ES-I3 (cell line): Measurements from ENCODE around the gene TSACC.
A peak's percentile ranks its signal among the peaks of the same experiment; 100 is the strongest.
"Not testable (repeated sequence)": the region's sequence is repeated elsewhere in the genome, so short reads cannot be mapped to it uniquely, and the experiment has no call there.

Source experiments
- H3K36me3 ChIP-seq: 2 replicates; pipeline ENCODE4 v1.6.1; 2013; ENCODE audit warnings: mild to moderate bottlenecking, low read length, control low read depth, moderate library complexity; ENCODE audit not compliant: insufficient read depth
- H3K4me1 ChIP-seq: 2 replicates; pipeline ENCODE4 v1.6.1; 2013; ENCODE audit warnings: mild to moderate bottlenecking, control low read depth, low read length; ENCODE audit not compliant: insufficient read depth
- H3K9ac ChIP-seq: 2 replicates; pipeline ENCODE4 v1.6.1; 2013; ENCODE audit warnings: low read depth, mild to moderate bottlenecking, low read length, moderate library complexity
- H3K9me3 ChIP-seq: 2 replicates; pipeline ENCODE4 v1.6.1; 2013; ENCODE audit warnings: mild to moderate bottlenecking, low read length, moderate library complexity; ENCODE audit not compliant: control insufficient read depth, insufficient read depth

The TSACC gene

GRCh38 chr1:156359249-156359648, 20.9 kb downstream of the TSACC start:
- Histone ChIP-seq H3K9me3 (no peaks in the 10 kb centered on the region), H3K9ac (no peak overlapping the region), H3K4me1 (no peaks in the 10 kb centered on the region), H3K36me3 (no peaks in the 10 kb centered on the region)

- Histone ChIP-seq H3K9ac (no peak overlapping the region), H3K9me3 (no peaks in the 10 kb centered on the region), H3K4me1 (no peaks in the 10 kb centered on the region), H3K36me3 (no peaks in the 10 kb centered on the region)
Measured at GRCh38 chr1:156359973-156360372, 21.6 kb downstream of the TSACC start.

- Histone ChIP-seq H3K9me3 (no peaks in the 10 kb centered on the region), H3K9ac (no peak overlapping the region), H3K4me1 (no peaks in the 10 kb centered on the region), H3K36me3 (no peaks in the 10 kb centered on the region)
Measured at GRCh38 chr1:156360534-156360933, 22.2 kb downstream of the TSACC start.

GRCh38 chr1:156365754-156366153, 27.4 kb downstream of the TSACC start:
- H3K36me3 ChIP-seq = no peaks in the 10 kb centered on the region
- H3K4me1 ChIP-seq = no peaks in the 10 kb centered on the region
- H3K9ac ChIP-seq = no peak overlapping the region
- no peaks in the 10 kb centered on the region for H3K9me3 ChIP-seq

- H3K4me1 ChIP-seq = no peaks in the 10 kb centered on the region
- no peaks in the 10 kb centered on the region for H3K9me3 ChIP-seq
- no peak overlapping the region for H3K9ac ChIP-seq
- H3K36me3 ChIP-seq = no peaks in the 10 kb centered on the region
Measured at GRCh38 chr1:156366378-156367166, 28.2 kb downstream of the TSACC start.

GRCh38 chr1:156367383-156368156, 29.2 kb downstream of the TSACC start:
- Histone ChIP-seq H3K9me3 (no peaks in the 10 kb centered on the region), H3K9ac (no peak overlapping the region), H3K4me1 (no peaks in the 10 kb centered on the region), H3K36me3 (no peaks in the 10 kb centered on the region)

GRCh38 chr1:156368157-156368658, 29.9 kb downstream of the TSACC start:
- no peak overlapping the region for H3K9ac ChIP-seq

GRCh38 chr1:156368889-156369684, 30.8 kb downstream of the TSACC start, which contains the start of gene RHBG:
RHBG (plus strand) TSS chr1:156369211; CDS start chr1:156369250, 39 bp downstream.
- Histone ChIP-seq H3K9me3 (no peaks in the 10 kb centered on the region), H3K9ac (peak within 1 kb of the TSS; percentile 69), H3K36me3 (no peaks in the 10 kb centered on the region), H3K4me1 (no peaks in the 10 kb centered on the region)

More at GRCh38 chr1:156368157-156368658, 29.9 kb downstream of the TSACC start:
- Histone ChIP-seq H3K36me3 (no peaks in the 10 kb centered on the region), H3K4me1 (no peaks in the 10 kb centered on the region), H3K9me3 (no peaks in the 10 kb centered on the region)

GRCh38 chr1:156369685-156370286, 31.5 kb downstream of the TSACC start:
- not testable (repeated sequence) for H3K9me3 ChIP-seq, H3K36me3 ChIP-seq, H3K4me1 ChIP-seq
- H3K9ac ChIP-seq = peak overlapping the region; percentile 69; the same call in 1 of the 2 replicates

GRCh38 chr1:156371553-156372264, 33.4 kb downstream of the TSACC start:
- no peaks in the 10 kb centered on the region for H3K36me3 ChIP-seq
- no peak overlapping the region for H3K9ac ChIP-seq
- no peaks in the 10 kb centered on the region for H3K4me1 ChIP-seq

GRCh38 chr1:156372265-156372586, 33.9 kb downstream of the TSACC start:
- no peak overlapping the region for H3K9ac ChIP-seq
- no peaks in the 10 kb centered on the region for H3K4me1 ChIP-seq
- no peaks in the 10 kb centered on the region for H3K36me3 ChIP-seq

More at GRCh38 chr1:156371553-156372264, 33.4 kb downstream of the TSACC start:
- H3K9me3 ChIP-seq = no peaks in the 10 kb centered on the region

GRCh38 chr1:156372876-156373275, 34.5 kb downstream of the TSACC start:
- no peaks in the 10 kb centered on the region for H3K4me1 ChIP-seq
- H3K9ac ChIP-seq = no peak overlapping the region
- no peaks in the 10 kb centered on the region for H3K9me3 ChIP-seq
- no peaks in the 10 kb centered on the region for H3K36me3 ChIP-seq

More at GRCh38 chr1:156372265-156372586, 33.9 kb downstream of the TSACC start:
- H3K9me3 ChIP-seq = no peaks in the 10 kb centered on the region

GRCh38 chr1:156373546-156373945, 35.2 kb downstream of the TSACC start:
- H3K9me3 ChIP-seq = no peaks in the 10 kb centered on the region
- H3K36me3 ChIP-seq = no peaks in the 10 kb centered on the region
- H3K4me1 ChIP-seq = no peaks in the 10 kb centered on the region; the same call in 1 of the 2 replicates
- H3K9ac ChIP-seq = no peak overlapping the region
